BE2C (cell line): ENCODE data around the gene RPS3.
A peak's percentile ranks its signal among the peaks of the same experiment; 100 is the strongest.

ENCODE experiments used
- DNase-seq: peaks from one replicate; pipeline ENCODE4 v3.0.0-alpha.2; 2020
- H3K27me3 ChIP-seq: fragments of 250-450 bp; sonication (Bioruptor Pico); 2 replicates; pipeline ENCODE4 v1.5.1; 2020; ENCODE audit warnings: mild to moderate bottlenecking
- H3K36me3 ChIP-seq: fragments of 250-450 bp; sonication (Bioruptor Pico); 2 replicates; pipeline ENCODE4 v1.5.1; 2020; ENCODE audit warnings: mild to moderate bottlenecking
- H3K4me1 ChIP-seq: fragments of 250-450 bp; sonication (Bioruptor Pico); 2 replicates; pipeline ENCODE4 v1.5.1; 2020
- H3K4me3 ChIP-seq: 2 replicates; pipeline ENCODE4 v1.5.1; 2011; ENCODE audit warnings: low read depth, low read length
- H3K9me3 ChIP-seq: fragments of 250-450 bp; sonication (Bioruptor Pico); 2 replicates; pipeline ENCODE4 v1.5.1; 2020
- CTCF ChIP-seq: IDR thresholded peaks from 2 replicates; pipeline ENCODE4 v1.5.1; 2012; ENCODE audit warnings: mild to moderate bottlenecking, low read depth, low read length

RPS3 gene

GRCh38 chr11:75426720-75427086, 27.4 kb downstream of the RPS3 start:
- TF ChIP-seq CTCF = no peak
- H3K27me3 ChIP-seq = peaks cover 29% of the 10 kb centered on the region
- H3K36me3 ChIP-seq = peaks cover 9% of the 10 kb centered on the region
- H3K9me3 ChIP-seq = peaks cover 4% of the 10 kb centered on the region
- no peak for DNase-seq
- H3K4me3 ChIP-seq = no peak overlapping the region
- peaks cover 3% of the 10 kb centered on the region; the same call in 1 of the 2 replicates for H3K4me1 ChIP-seq

- H3K27me3 ChIP-seq = peaks cover 34% of the 10 kb centered on the region
- DNase-seq = no peak
- TF ChIP-seq CTCF = no peak
Observed at GRCh38 chr11:75427181-75427580, 27.9 kb downstream of the RPS3 start.

GRCh38 chr11:75428281-75428724, 29.0 kb downstream of the RPS3 start:
- peaks cover 36% of the 10 kb centered on the region for H3K27me3 ChIP-seq
- no peaks in the 10 kb centered on the region; the same call in 1 of the 2 replicates for H3K36me3 ChIP-seq
- no peak for TF ChIP-seq CTCF
- peak; percentile 98 for DNase-seq
- peaks cover 4% of the 10 kb centered on the region for H3K9me3 ChIP-seq
- H3K4me3 ChIP-seq = peak overlapping the region; percentile 59
- H3K4me1 ChIP-seq = peaks cover 3% of the 10 kb centered on the region; the same call in 1 of the 2 replicates

More at GRCh38 chr11:75427181-75427580, 27.9 kb downstream of the RPS3 start:
- Histone ChIP-seq H3K9me3 (peaks cover 4% of the 10 kb centered on the region), H3K4me3 (no peak overlapping the region), H3K4me1 (peaks cover 3% of the 10 kb centered on the region; the same call in 1 of the 2 replicates), H3K36me3 (peaks cover 7% of the 10 kb centered on the region)

GRCh38 chr11:75428989-75429640, 29.8 kb downstream of the RPS3 start:
- no peak for DNase-seq
- H3K36me3 ChIP-seq = no peaks in the 10 kb centered on the region; the same call in 1 of the 2 replicates
- H3K9me3 ChIP-seq = peaks cover 4% of the 10 kb centered on the region
- no peak overlapping the region for H3K4me3 ChIP-seq
- H3K4me1 ChIP-seq = peaks cover 3% of the 10 kb centered on the region; the same call in 1 of the 2 replicates
- H3K27me3 ChIP-seq = peaks cover 36% of the 10 kb centered on the region
- TF ChIP-seq CTCF = no peak

GRCh38 chr11:75429641-75429901, 30.3 kb downstream of the RPS3 start:
- no peak for DNase-seq
- H3K9me3 ChIP-seq = peaks cover 4% of the 10 kb centered on the region
- no peak for TF ChIP-seq CTCF
- H3K36me3 ChIP-seq = no peaks in the 10 kb centered on the region
- H3K4me3 ChIP-seq = no peak overlapping the region
- H3K27me3 ChIP-seq = peaks cover 36% of the 10 kb centered on the region
- H3K4me1 ChIP-seq = peaks cover 3% of the 10 kb centered on the region; the same call in 1 of the 2 replicates

- no peak; the same call in 1 of the 2 replicates for TF ChIP-seq CTCF
- Histone ChIP-seq H3K4me1 (peaks cover 3% of the 10 kb centered on the region; the same call in 1 of the 2 replicates), H3K36me3 (no peaks in the 10 kb centered on the region), H3K27me3 (peaks cover 36% of the 10 kb centered on the region), H3K9me3 (peaks cover 4% of the 10 kb centered on the region), H3K4me3 (peak overlapping the region; percentile 43)
- DNase-seq = peak; percentile 77
Observed at GRCh38 chr11:75429902-75430713, 30.8 kb downstream of the RPS3 start.
